Measurements from ENCODE around the gene PVRIG.
A peak's percentile ranks its signal among the peaks of the same experiment; 100 is the strongest.
"Not testable (repeated sequence)": the region's sequence is repeated elsewhere in the genome, so short reads cannot be mapped to it uniquely, and the experiment has no call there.

The PVRIG gene

GRCh38 chr7:100219801-100220585 is at the start of gene PVRIG:
PVRIG (plus strand) TSS chr7:100219949; CDS start chr7:100219971, 22 bp downstream.
- DNase-seq (ENCODE audit: low read depth in 2 of 2) = not testable (repeated sequence)

DNA sequence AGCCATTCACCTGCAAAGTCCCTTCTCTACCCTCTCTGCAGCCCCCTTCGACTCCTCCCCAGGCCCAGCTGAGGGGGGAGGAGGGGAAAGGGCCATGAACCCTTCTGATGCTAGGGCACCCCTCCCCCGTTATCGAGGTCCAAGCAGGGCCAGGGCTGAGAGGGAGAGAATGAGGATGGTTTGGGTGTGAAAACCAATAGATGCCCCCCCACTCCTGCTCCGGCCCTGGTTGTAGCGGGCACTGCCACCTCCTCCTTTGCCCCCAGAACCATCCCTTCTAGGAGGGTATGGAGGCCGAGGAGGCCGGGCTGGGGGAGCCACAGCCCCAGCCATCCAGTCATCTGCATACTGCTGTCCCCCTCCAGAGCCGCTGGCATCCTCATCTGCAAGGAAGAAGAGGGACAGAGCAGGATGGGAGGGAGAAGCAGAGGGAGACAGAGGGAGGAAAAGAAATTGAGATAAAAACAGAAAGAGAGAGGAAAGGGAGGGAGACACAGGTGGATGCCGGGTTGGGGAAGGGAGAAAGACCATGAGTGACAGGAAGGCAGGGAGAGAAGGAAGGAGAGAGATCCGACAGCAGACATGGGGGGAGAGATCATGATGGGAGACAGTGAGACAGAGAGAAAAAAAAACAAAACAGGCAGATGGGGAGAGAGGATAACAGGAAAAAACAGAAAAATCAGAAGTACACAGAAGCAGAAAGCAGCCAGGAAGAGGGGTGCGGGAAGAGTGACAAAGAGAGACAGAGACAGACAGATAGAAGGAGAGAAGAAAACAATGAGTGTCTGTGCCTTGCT is 49.5 kb upstream of the PVRIG start:
- DNase-seq (ENCODE audit: low read depth in 2 of 2) = no peak

- no peak for DNase-seq (ENCODE audit: low read depth in 2 of 2)
Observed at GRCh38 chr7:100171087-100171681, 48.6 kb upstream of the PVRIG start.

DNA sequence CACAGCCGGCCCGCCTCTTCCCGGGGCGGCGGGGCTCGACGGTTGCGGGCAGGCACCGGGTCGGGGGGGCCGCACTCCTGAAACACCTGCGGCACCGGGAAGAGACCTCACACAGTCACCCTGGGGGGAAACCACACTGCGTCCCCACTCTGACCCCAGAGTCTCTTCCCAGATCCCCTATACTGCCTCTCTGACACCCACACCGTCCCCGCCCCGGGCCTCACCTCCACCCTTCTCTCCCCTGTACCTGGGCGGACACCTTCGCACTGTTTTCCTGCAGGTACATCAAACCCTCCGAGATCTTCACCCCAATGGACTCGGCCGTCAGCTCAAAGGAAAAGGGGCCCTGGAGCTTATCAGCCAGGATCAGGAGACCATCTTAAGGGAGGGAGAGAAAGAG is 47.9 kb upstream of the PVRIG start:
- DNase-seq (ENCODE audit: low read depth in 2 of 2) = no peak

DNA sequence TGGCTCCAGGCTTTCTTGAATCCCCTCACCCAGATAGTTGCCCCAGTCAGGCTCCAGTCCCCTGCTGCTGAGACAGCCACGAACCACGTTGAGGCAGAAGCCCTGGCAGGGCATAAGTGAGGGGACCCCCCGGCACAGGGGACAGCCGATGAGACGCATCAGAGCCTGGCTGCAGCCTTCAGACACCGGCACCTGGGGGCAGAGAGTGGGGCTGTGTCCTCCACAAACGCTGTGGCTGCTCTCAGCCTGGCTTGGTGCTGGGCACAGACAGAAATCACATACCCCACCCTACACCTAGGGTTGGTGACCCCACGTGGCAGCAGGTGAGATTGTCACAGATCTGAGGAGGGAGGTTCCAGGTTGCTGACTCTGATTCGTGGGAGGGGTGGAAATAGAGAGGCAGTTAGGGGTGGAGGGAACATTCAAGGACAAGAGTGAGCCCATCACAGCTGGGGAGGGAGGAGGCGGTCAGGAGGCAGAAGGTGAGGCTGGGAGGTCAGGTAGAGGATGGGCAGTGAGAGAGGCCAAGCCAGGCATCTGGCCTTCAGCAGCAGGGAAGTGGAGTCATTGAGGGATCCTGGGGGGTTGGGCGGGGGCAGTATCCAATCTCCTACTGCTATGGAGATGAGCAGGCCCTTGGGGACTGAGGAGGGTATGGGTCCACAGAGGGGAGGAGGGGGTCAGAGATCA is 45.8 kb upstream of the PVRIG start:
- no peak for DNase-seq (ENCODE audit: low read depth in 2 of 2)

DNA sequence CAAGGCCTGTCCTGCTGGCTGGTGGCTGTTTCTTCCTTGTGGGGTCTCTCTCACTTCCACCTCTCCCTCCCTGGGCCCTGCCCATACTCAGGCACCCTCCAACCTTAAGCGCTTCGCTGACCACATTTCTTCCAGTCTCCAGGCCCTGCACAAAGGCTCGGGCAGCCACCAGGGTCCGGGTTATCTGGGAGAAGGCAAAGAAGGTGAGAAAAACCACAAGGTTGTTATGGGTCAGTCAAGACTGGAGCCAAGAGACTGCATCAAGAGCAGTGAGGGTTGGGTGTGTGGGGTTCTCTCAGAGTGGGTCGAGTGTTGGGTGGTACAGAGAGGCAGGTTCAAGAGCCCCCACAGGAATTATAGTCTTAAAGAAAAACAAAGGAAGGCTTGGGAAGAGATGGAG is 45.2 kb upstream of the PVRIG start:
- no peak for DNase-seq (ENCODE audit: low read depth in 2 of 2)

- no peak for DNase-seq (ENCODE audit: low read depth in 2 of 2)
Observed at GRCh38 chr7:100175296-100175935, 44.3 kb upstream of the PVRIG start.

DNA sequence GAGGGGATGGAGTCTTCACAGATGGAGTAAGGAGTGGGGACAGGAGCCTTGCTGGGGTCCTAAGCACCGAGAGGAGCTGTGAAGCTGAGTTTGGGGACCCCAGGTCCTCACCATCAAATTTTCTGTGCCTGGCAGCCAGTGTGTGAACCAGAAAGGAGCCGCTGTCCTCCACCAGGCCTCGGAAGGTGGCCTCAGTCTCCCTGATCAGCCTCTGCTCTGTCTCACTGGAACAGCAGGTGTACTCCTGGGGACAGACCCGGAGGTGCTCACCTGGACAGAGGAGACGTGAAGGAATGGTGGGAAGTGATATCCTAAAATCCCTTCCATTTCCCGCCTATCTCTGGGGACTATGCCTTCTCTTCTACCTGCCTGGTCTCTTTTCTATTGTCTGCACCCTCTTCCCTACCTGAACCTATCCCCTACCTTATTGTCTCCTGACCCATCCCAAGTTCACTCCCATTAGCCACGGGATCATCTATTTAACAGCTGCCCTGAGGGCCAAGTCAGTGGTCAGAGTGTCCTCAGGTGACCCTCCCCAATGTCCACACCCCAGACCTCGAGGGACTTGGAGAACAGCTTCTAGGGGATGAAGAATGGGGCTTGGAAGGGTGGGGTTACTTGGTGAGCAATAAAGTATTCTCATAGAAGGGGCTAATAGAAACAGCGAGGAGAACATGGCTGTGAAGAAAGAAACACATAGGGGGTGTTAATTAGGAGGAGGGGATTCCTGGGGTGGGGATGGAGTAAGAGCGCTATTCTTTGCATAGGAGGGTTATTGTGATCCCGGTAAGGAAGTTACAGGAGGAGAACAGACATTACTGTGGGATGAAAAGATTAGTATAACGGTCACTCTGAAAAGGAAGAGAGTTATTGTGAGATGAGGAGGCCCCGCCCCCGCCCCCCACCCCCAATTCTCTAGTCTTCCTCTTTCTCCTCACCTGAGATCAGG is 43.4 kb upstream of the PVRIG start:
- no peak for DNase-seq (ENCODE audit: low read depth in 2 of 2)

DNA sequence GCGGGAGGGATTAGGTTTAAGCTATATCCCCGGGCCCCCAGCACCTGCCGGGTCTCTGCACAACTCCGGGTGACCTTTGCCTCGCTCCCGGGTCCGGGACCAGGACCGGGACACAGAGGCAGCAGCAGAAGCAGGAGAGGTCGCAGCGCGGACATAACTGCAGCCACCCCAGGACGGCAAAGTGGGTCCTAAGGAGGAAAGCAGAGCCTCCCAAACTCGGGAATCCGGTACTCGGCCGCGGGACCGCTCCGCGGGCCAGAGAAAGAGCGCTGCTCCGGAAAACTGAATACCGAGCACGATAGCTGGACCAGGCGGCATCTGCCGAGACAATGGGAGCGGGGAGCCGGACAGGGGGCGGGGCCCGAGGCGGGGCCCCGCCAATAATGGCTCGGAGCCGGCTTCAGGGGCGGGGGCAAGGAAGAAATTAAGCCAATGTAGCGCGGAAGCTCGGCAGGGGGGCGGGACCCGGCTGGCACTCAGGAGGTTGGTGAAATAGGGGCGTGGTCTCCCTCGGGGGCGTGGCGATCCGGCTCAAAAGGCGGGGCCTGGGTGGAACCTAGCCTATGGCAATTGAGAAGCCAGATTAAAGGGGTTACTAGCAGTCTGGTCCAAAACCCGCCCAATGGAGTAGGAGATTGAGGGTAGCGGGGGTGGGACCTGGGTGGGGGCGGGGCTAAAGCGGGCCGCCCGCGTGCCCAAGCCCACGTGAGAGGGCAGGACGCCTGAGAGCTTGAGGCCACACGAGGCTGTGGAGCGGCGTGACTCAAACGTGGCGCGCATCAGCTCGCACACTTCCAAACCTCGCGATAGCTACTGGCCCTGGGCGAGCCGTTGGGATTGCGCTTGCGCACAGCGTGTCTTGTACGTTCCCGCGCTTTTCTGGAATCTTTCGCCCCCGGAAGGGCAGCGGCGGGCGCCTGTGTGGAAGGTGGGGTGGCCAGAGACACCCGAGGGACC is 42.4 kb upstream of the PVRIG start, which contains the start of the genes GPC2 and STAG3:
Gene GPC2, minus strand, starts transcription at position 337 of the 957 bp plus-strand sequence. Its CDS starts 182 bp downstream, at position 155.
Gene STAG3, plus strand, starts transcription at position 874 of the 957 bp plus-strand sequence. CDS start 2,639 bp downstream, outside the sequence.
- peak; percentile 90 to 91 for DNase-seq (ENCODE audit: low read depth in 2 of 2)

DNA sequence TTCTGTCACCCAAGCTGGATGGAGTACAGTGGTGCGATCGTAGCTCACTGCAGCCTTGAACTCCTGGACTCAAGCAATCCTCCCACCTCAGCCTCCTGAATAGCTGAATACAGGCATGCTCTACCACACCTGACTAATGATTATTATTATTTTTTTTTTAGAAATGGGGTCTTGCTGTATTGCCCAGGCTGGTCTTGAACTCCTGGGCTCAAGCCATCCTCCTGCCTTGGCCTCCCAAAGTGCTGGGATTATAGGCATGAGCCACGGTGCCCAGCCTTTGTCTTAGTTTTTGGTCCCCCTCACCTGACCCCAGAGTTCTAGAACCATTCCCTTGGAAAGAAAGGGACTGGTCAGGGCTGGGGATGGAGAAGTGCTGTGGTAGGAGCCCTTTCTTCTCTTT is 39.7 kb upstream of the PVRIG start:
- DNase-seq (ENCODE audit: low read depth in 2 of 2) = not testable (repeated sequence)

GRCh38 chr7:100182616-100183015 is 37.1 kb upstream of the PVRIG start:
- not testable (repeated sequence) for DNase-seq (ENCODE audit: low read depth in 2 of 2)

- DNase-seq (ENCODE audit: low read depth in 2 of 2) = not testable (repeated sequence)
Observed at GRCh38 chr7:100183090-100183489, 36.7 kb upstream of the PVRIG start.

DNA sequence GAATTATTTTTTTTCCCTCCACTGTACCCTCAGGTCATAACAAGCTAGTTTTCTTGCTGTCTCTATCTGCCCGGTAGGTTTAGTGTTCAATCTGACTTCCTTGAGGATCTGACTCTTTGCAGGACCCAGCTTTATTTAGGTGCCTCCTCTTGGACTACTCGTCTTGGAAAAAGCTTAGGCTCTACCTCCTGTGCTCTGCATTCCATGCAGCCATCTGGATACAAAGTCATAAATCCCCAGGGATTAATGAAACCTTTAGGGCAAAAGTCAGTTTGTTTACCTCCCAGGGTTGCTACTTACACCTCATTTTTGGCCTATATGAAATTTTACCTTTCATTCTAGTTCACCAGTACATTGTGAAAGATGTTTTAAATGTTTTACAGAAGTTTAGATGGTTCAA is 34.0 kb upstream of the PVRIG start:
- DNase-seq (ENCODE audit: low read depth in 2 of 2) = no peak

DNA sequence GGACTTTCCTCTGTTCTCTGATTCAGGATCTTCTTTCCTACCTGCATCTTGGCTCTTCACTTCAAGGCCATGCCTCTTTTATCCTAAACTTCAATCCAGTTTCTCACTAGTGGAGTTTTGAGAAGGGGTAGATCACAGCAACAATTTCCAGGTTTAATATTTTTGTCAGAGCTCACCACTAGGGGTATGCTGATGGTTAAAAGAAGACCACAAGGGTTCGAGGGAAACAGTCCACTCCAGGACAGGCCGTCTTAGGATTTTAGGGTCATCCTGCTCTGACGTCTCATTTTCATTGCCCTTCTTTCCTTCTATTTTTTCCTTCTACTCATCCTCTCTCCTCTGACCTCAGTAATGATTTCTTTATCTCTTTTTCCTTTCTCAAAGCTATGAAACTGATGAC is 30.7 kb upstream of the PVRIG start:
- no peak for DNase-seq (ENCODE audit: low read depth in 2 of 2)

DNA sequence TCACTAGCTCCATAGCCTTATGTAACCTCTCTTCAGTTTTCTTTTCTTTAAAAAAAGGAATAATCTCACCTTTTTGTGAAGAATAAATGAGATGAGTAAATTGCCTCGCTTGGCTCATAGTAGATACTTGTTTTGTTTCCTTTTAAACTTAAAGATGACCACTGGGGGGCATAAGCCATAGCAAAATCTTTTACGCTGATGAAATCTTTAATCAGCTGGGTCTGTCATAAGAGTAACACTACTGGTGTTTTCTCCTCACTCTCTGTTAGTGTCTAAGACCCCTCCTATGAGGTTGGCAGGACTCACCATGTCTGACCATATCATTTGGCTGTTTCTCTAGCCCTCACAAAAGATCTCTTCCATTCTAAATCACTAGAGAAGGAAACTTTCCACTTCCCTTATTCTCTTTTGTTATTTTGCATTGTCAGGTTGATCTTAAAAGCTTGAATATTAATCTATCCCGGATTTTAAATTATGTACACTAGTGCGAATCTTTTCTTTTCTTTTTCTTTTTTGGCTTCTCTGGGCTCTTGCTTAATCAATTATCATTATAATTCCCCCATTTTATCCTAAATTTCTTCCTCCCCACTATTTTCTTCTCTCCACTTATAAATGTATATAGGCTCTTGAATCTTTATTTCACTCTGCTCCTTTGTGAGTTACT is 29.6 kb upstream of the PVRIG start:
- DNase-seq (ENCODE audit: low read depth in 2 of 2) = no peak

GRCh38 chr7:100191775-100192174 is 28.0 kb upstream of the PVRIG start:
- DNase-seq (ENCODE audit: low read depth in 2 of 2) = no peak

DNA sequence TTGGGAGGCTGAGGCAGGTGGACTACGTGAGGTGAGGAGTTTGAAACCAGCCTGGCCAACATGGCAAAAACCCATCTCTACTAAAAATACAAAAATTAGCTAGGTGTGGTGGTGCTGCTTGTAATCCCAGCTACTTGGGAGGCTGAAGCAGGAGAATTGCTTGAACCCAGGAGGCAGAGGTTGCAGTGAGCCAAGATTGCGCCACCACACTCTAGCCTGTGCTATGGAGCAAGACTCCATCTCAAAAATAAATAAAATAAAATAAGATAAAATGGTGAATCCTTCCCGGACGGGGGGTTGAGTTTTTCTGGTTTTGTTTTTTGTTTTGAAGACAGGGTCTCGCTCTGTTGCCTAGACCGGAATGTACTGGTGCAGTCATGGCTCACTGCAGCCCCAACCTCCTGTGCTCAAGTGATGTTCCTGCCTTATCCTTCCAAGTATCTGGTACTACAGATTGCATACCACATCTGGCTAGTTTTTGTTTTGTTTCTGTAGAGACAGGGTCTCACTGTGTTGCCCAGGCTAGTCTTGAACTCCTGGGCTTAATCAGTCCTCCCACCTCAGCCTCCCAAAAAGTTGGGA is 27.4 kb upstream of the PVRIG start:
- not testable (repeated sequence) for DNase-seq (ENCODE audit: low read depth in 2 of 2)

- no peak for DNase-seq (ENCODE audit: low read depth in 2 of 2)
Observed at GRCh38 chr7:100192969-100193368, 26.8 kb upstream of the PVRIG start.

Measured in stimulated activated CD8-positive, alpha-beta memory T cell treated with anti-CD3 and anti-CD28 coated beads, Interleukin-7, amount 100 ng/mL, for 1 hour (primary cell).